Neural cell (in vitro differentiated cells): ENCODE results near the gene TMED8. TPM values are rescaled to one million over a fixed set of nuclear protein-coding genes. Genes with fewer than 3 reads are reported as not detected.

Experiments
- polyA plus RNA-seq: library from polyadenylated mRNA; depleted of rRNA; stranded (reverse); fragments of >200 nt; gene quantifications from 2 replicates; pipeline ENCODE4 v1.2.3, GENCODE V29; 2014

The TMED8 gene
- polyA plus RNA-seq, 1 donor from 2014 or later = 16.5 TPM

Other genes with a start within 250 kb of the TMED8 start
- gene ZDHHC22, start 235.3 kb downstream of the TMED8 start, polyA plus RNA-seq = 4.3 and 5.1 TPM in 2 replicates
- 11.1 and 14.6 TPM in 2 replicates for gene TMEM63C, start 195.3 kb downstream of the TMED8 start, polyA plus RNA-seq
- 0.87 and 2.5 TPM in 2 replicates for gene NGB, start 105.9 kb downstream of the TMED8 start, polyA plus RNA-seq
- gene POMT2, start 56.2 kb downstream of the TMED8 start, polyA plus RNA-seq = 9.6 and 11.5 TPM in 2 replicates
- gene GSTZ1, start 56.1 kb downstream of the TMED8 start, polyA plus RNA-seq = 17.4 and 34.1 TPM in 2 replicates
- 2.8 and 5.8 TPM in 2 replicates for gene SAMD15, start 285 bp upstream of the TMED8 start, polyA plus RNA-seq
- 0.19 and 0.68 TPM in 2 replicates for gene NOXRED1, start 46.4 kb upstream of the TMED8 start, polyA plus RNA-seq
- 31.1 and 39.5 TPM in 2 replicates for gene VIPAS39, start 80.5 kb upstream of the TMED8 start, polyA plus RNA-seq
- gene AHSA1, start 81.0 kb upstream of the TMED8 start, polyA plus RNA-seq = 207 and 239 TPM in 2 replicates
- gene ISM2, start 121.7 kb upstream of the TMED8 start, polyA plus RNA-seq = 1.4 and 2.7 TPM in 2 replicates
- gene SPTLC2, start 239.5 kb upstream of the TMED8 start, polyA plus RNA-seq = 12.0 and 15.1 TPM in 2 replicates